ENCODE results near the gene INIP. TPM values are rescaled to one million over a fixed set of nuclear protein-coding genes. Genes with fewer than 3 reads are reported as not detected.

INIP gene
- total RNA-seq, 2 donors from 2014 or later, result 16.1 to 19.3 TPM

DNA sequence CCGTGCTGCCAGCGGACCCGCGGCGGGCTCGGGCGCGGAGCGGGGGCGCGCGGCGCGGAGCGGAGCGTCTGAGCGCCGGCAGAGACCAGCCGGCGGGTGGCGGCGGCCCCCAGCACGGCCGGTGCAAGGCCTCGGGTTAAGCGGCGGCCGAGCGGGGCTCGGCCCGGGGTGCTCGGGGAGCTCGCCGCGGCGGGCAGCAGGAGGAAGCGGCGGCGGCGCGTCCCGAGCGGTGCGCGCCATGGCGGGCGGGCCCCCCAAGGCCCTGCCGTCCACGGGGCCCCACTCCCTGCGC, 32.8 kb upstream of the INIP start:
- H3K27ac Mint-ChIP-seq, result no peak overlapping the region
- H3K9ac ChIP-seq (ENCODE audit: extremely low read depth, low read length, poor library complexity, severe bottlenecking), result no peak overlapping the region
- peak overlapping the region; percentile 90 for H3K4me3 ChIP-seq (ENCODE audit: low read length)
- no peaks in the 10 kb centered on the region for H3K36me3 ChIP-seq (ENCODE audit: control insufficient read depth, insufficient read depth, low read length)
- H3K36me3 Mint-ChIP-seq (ENCODE audit: low read depth), result no peaks in the 10 kb centered on the region
- H3K9me3 ChIP-seq (ENCODE audit: control insufficient read depth, low read length), result no peaks in the 10 kb centered on the region
- H3K27ac ChIP-seq (ENCODE audit: low read depth, low read length), result peak overlapping the region; percentile 55
- no peak for DNase-seq
- H3K27me3 Mint-ChIP-seq (ENCODE audit: insufficient read depth), result peaks cover 2% of the 10 kb centered on the region
- H3K4me1 ChIP-seq (ENCODE audit: control insufficient read depth, insufficient read depth, low read length), result peaks cover 13% of the 10 kb centered on the region
- 0% methylated on average over 11 to 50 of the region's 50 CpGs for WGBS, 2 experiments (ENCODE audit: insufficient coverage in 1 of 2, insufficient read length in 1 of 2)
- peaks cover 33% of the 10 kb centered on the region for H3K4me1 Mint-ChIP-seq
- TF ChIP-seq, protein P1, sequence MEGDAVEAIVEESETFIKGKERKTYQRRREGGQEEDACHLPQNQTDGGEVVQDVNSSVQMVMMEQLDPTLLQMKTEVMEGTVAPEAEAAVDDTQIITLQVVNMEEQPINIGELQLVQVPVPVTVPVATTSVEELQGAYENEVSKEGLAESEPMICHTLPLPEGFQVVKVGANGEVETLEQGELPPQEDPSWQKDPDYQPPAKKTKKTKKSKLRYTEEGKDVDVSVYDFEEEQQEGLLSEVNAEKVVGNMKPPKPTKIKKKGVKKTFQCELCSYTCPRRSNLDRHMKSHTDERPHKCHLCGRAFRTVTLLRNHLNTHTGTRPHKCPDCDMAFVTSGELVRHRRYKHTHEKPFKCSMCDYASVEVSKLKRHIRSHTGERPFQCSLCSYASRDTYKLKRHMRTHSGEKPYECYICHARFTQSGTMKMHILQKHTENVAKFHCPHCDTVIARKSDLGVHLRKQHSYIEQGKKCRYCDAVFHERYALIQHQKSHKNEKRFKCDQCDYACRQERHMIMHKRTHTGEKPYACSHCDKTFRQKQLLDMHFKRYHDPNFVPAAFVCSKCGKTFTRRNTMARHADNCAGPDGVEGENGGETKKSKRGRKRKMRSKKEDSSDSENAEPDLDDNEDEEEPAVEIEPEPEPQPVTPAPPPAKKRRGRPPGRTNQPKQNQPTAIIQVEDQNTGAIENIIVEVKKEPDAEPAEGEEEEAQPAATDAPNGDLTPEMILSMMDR (conservative IDR thresholded peaks at IDR 0.05), result no peak
- H3K4me3 Mint-ChIP-seq, result peak overlapping the region; percentile 84
- no peaks in the 10 kb centered on the region for H3K27me3 ChIP-seq (ENCODE audit: control insufficient read depth, insufficient read depth, low read length, poor library complexity, severe bottlenecking)
- H3K9me3 Mint-ChIP-seq, result no peaks in the 10 kb centered on the region

DNA sequence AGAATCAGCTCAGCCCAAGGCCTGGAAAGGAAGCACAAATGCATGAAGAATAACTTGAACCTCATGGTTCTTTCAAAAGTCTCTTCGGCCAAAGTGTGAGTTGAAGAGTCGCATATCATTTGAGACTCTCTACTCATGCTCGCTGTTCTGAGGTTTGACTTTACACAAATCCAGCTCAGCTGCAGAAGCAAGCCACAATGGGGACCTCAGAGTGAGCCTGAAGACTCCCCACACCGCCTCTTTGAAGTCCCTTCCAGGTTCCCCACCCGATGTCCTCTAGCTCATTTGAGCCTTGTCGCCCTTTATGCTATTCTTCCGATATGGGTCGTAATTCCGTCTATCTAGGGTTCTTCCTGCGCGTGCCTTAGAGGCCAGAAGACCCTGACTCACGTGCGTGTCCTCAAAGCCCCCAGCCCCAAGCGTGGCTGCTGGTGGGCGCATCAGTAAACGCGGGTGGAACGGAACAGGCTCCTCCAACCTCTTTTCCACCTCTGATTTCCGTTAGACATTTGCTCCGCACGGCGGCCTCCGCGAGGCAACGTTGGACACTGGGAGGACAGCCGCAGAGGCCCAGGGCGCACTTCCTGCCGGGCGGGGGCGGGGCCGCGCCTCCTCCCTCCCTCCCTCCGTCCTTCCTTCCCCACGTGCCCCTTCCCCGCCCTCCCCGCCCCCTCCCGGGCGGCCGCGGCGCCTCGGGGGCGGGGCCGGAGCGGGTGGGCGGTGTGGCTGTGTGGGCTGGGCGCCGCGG, 32.3 kb upstream of the INIP start, which contains the start of gene SNX30:
Gene SNX30 (plus strand): TSS at position 745 of the 748 bp plus-strand sequence. CDS start 242 bp downstream, outside the sequence.
- H3K27ac ChIP-seq (ENCODE audit: low read depth, low read length), result peak within 1 kb of the TSS; percentile 55
- Mint-ChIP-seq H3K4me3 (peak within 1 kb of the TSS; percentile 84), H3K27ac (peak within 1 kb of the TSS; percentile 90), H3K9me3 (no peaks in the 10 kb centered on the region), H3K27me3 (ENCODE audit: insufficient read depth) (peaks cover 2% of the 10 kb centered on the region), H3K4me1 (peaks cover 28% of the 10 kb centered on the region), H3K36me3 (ENCODE audit: low read depth) (no peaks in the 10 kb centered on the region)
- no peaks in the 10 kb centered on the region for H3K36me3 ChIP-seq (ENCODE audit: control insufficient read depth, insufficient read depth, low read length)
- WGBS, 2 experiments (ENCODE audit: insufficient coverage in 1 of 2, insufficient read length in 1 of 2), result 10 to 26% methylated on average over 13 to 39 of the region's 49 CpGs
- DNase-seq, result peak; percentile 93
- peaks cover 11% of the 10 kb centered on the region for H3K4me1 ChIP-seq (ENCODE audit: control insufficient read depth, insufficient read depth, low read length)
- H3K27me3 ChIP-seq (ENCODE audit: control insufficient read depth, insufficient read depth, low read length, poor library complexity, severe bottlenecking), result no peaks in the 10 kb centered on the region
- peak within 1 kb of the TSS; percentile 75 for H3K9ac ChIP-seq (ENCODE audit: extremely low read depth, low read length, poor library complexity, severe bottlenecking)
- peak within 1 kb of the TSS; percentile 90 for H3K4me3 ChIP-seq (ENCODE audit: low read length)
- H3K9me3 ChIP-seq (ENCODE audit: control insufficient read depth, low read length), result no peaks in the 10 kb centered on the region
- TF ChIP-seq, protein P1 (conservative IDR thresholded peaks at IDR 0.05), result no peak

DNA sequence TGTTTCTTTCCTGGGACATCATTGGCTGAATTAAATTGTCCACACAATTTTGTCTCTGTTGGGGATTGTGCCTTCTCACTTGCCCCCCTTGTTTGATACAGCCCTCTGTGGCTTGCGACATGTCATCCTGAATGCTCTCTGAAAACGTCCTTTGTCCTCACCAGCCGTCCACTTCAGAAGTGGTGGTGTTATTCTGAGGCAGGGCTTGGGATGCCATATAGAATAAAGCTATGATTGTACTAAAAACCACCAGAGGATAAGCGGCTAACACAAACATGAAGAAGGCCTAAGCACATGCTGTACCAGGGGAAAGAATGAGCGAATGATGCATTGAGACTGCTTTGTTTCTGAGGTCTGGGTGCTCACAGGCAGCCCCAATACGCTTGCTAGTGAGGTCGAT, 29.2 kb upstream of the INIP start:
- Mint-ChIP-seq H3K27ac (no peak overlapping the region), H3K9me3 (no peaks in the 10 kb centered on the region), H3K36me3 (ENCODE audit: low read depth) (no peaks in the 10 kb centered on the region), H3K4me3 (no peak overlapping the region), H3K27me3 (ENCODE audit: insufficient read depth) (peaks cover 2% of the 10 kb centered on the region), H3K4me1 (peaks cover 13% of the 10 kb centered on the region)
- Histone ChIP-seq H3K4me3 (ENCODE audit: low read length) (no peak overlapping the region), H3K27me3 (ENCODE audit: control insufficient read depth, insufficient read depth, low read length, poor library complexity, severe bottlenecking) (no peaks in the 10 kb centered on the region), H3K9ac (ENCODE audit: extremely low read depth, low read length, poor library complexity, severe bottlenecking) (no peak overlapping the region), H3K27ac (ENCODE audit: low read depth, low read length) (no peak overlapping the region), H3K4me1 (ENCODE audit: control insufficient read depth, insufficient read depth, low read length) (peaks cover 5% of the 10 kb centered on the region), H3K9me3 (ENCODE audit: control insufficient read depth, low read length) (no peaks in the 10 kb centered on the region), H3K36me3 (ENCODE audit: control insufficient read depth, insufficient read depth, low read length) (no peaks in the 10 kb centered on the region)
- TF ChIP-seq, protein P1 (conservative IDR thresholded peaks at IDR 0.05), result no peak
- 89 to 97% methylated on average over 3 to 7 of the region's 7 CpGs for WGBS, 2 experiments (ENCODE audit: insufficient coverage in 1 of 2, insufficient read length in 1 of 2)
- DNase-seq, result no peak
